Cardiac ventricle fibroblast (primary cell): ENCODE measurements around the gene CFAP73. TPM values are rescaled to one million over a fixed set of nuclear protein-coding genes. Genes with fewer than 3 reads are reported as not detected.

ENCODE experiments used
- total RNA-seq: library from RNA; depleted of rRNA; stranded (reverse); fragments of >200 nt; gene quantifications from 2 replicates; pipeline ENCODE4 v1.2.3, GENCODE V29; 2015

The CFAP73 gene
- total RNA-seq, result not detected in 2 replicates

DNA sequence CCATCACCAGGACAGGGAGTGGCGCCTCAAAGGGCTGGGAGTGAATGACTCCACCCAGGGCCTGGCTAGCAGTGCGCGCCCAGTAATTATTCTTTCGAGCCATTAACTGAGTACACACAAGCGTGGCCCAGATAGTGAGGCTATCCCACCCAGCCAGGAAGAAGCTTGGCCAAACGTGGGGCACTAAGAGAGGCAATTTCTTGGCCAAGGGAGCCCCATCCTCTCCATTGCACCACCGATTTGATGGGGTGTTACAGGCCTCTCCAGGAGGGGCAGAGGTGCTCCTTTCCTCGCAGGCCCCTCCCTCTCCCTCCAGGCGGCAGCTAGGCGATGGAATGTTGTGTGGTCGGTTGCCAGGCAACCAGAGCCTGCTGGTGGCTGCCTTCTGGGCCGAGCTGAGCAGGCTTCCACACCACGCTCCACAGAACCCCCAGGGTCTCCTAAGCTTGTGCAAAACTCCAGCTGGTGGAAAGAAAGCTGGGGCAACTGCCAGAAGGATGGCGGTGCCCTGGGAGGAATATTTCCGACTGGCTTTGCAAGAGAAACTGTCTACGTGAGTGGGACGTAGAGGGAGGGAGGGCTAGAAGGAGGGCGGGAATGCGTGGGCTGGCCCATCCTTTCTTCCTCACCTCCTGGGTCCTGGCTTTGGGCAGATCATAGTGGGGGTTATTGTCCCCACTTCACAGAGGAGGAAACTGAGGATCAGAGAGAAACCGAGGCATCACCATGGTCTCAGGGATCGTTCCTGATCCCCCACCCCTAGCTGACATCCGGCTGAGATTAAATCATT, at the start of gene CFAP73:
Gene CFAP73 (plus strand): TSS at position 364 of the 790 bp plus-strand sequence. CDS start 134 bp downstream, at position 498.

DNA sequence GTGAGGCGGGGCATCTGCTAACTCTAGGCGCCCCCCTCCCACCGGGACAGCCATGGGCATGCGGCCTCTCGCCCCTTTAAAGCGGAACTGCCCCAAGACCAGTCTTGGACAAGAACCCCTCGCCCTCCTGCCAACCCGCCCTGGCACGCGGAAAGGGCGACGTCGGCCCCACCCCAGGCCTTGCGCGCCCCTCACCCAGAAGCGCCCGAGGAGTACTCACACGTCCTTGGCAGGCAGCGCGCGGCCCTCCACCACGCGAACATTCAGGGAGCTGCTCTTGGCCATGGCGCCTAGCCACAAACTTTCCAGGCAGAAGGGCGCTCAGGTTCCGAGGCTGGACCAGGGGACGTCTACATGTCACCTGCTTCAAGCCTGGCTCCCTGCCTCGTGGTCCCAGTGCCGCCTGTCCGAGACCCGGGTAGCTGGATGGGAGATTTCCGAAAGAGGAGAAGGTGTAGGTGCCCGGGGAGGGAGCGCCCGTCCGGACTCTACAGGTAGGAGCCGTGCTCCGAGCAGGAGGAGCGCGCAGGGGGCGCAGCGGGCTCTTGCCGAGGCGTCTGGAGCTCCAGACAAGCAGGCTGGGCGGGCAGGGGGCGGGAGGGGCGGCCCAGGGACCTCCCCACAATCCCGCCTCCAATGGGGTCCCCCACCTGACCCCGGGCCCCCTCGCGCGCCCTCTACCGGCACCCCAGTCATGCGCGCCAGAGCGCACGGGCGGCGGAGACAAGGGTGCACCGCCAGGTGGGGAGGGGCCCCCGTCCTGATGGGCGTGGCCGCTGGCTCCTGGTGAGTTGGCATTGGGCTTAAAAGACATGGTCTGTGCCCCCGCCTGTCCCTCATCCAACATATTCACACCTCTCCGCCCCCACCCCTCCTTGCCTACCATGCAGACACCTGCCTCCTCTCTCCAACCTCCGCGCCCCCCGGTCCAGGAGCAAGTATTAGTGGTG, 14.1 kb upstream of the CFAP73 start, which contains the start of gene RASAL1:
Gene RASAL1 (minus strand): TSS at position 584 of the 950 bp plus-strand sequence. CDS start 299 bp downstream, at position 285.

DNA sequence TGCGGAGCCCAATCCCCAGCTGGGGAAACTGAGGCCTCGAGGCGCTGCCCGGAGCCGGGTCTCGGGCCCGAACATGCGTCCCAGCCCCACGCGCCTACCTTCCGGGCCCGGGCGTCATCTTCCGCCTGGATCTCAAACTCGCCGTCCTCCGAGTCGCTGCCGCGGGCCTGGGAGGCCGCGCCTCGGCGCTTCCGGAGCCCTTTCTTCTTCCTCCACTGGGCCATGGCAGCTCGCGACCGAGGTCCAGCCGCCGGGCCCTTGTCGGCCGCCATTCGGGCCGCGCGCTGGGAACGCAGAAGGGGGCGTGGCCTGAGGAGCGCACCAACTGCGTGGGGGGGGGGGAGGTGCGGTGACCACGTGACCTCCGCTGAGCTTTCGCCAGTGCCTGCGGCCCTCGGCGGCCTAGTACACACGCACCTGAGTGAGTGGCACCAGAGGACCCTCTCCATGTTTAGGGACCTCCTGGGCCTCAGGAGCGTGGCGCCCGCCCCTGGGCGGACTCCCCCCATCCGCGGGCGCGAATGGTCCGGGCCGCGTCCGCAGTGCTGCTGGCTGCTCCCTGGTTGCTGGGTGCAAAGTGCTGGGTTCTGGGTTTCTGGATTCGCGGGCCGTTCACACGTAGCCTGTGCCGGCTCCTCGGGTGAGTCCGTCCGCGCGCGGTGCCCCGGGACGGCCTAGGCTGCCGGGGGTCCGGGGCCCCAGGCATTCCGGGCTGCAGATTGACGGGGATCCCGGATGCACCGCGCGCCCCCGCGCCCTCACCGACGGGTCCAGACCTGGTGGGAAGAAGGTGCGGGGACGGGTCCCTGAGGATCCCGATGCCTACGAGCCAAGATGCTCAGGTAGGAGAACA, 35.9 kb downstream of the CFAP73 start, which contains the start of the genes DDX54 and RITA1:
Gene DDX54 (minus strand): TSS at position 299 of the 853 bp plus-strand sequence. CDS start 27 bp downstream, at position 272.
Gene RITA1 (plus strand): TSS at position 542 of the 853 bp plus-strand sequence. CDS start 1,026 bp downstream, outside the sequence.

Other genes starting within 250 kb of the CFAP73 start
- gene OAS1, start 242.8 kb upstream of the CFAP73 start, total RNA-seq, result 4.2 and 7.6 TPM in 2 replicates
- gene OAS3, start 211.2 kb upstream of the CFAP73 start, total RNA-seq, result 8.5 and 9.0 TPM in 2 replicates
- gene OAS2, start 171.2 kb upstream of the CFAP73 start, total RNA-seq, result 8.3 and 8.4 TPM in 2 replicates
- gene DTX1, start 93.0 kb upstream of the CFAP73 start, total RNA-seq, result 1.4 and 2.5 TPM in 2 replicates
- gene RASAL1, start 14.0 kb upstream of the CFAP73 start, total RNA-seq, result not detected in 2 replicates
- gene DDX54, start 35.8 kb downstream of the CFAP73 start, total RNA-seq, result 78.1 and 108 TPM in 2 replicates
- gene RITA1, start 36.0 kb downstream of the CFAP73 start, total RNA-seq, result 13.6 and 15.2 TPM in 2 replicates
- 39.1 and 39.9 TPM in 2 replicates for gene TPCN1, start 71.7 kb downstream of the CFAP73 start, total RNA-seq
- gene SLC8B1, start 185.4 kb downstream of the CFAP73 start, total RNA-seq, result 20.3 and 23.3 TPM in 2 replicates
- gene PLBD2, start 208.9 kb downstream of the CFAP73 start, total RNA-seq, result 113 TPM in 2 replicates